Epithelial cell of prostate (primary cell): Measurements from ENCODE around the gene GRAMD4.

Experiments
- DNase-seq: peaks from one replicate; pipeline ENCODE4 v3.0.0-alpha.2; 2011; ENCODE audit warnings: low read depth, low spot score
- H3K27ac ChIP-seq: fragments of 450-650 bp; 2 replicates; pipeline ENCODE4 v1.5.1; 2017; ENCODE audit warnings: mild to moderate bottlenecking

Gene GRAMD4

DNA sequence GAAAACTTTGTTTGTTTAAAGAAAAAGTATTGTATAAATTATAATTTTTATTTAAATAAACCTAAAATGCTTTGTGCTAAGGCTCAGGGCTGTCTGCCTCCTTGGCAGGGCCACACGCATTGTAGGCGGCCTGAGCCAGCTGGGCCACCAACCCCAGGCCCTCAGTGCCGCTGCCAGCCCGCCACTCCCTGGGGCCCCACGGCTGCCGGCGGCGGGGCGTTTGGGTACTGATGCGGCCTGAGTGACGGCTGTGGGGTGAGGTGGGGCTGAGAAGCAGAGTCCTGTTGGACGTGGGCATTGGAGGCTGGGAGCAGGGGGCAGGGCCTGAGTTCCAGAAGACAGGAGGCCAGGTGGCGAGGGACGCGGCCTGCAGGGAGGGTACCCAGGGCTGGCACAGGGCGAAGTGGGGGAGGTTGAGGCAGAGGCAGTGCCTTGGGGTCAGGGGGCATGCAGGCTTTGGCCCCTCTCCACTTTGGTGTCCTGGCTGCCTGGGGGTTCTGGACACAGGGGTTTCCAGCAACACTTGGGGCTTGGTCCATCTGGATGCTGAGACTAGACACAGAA is 59.6 kb downstream of the GRAMD4 start:
- H3K27ac ChIP-seq, result no peak overlapping the region
- DNase-seq, result no peak

- no peak for DNase-seq
- no peak overlapping the region for H3K27ac ChIP-seq
Observed at GRCh38 chr22:46681010-46681409, 60.8 kb downstream of the GRAMD4 start.

- H3K27ac ChIP-seq, result no peak overlapping the region
Observed at GRCh38 chr22:46682011-46682731, 62.0 kb downstream of the GRAMD4 start.

GRCh38 chr22:46684706-46685105 is 64.5 kb downstream of the GRAMD4 start:
- H3K27ac ChIP-seq, result no peak overlapping the region

More at GRCh38 chr22:46682011-46682731, 62.0 kb downstream of the GRAMD4 start:
- DNase-seq, result no peak

GRCh38 chr22:46686221-46687047 is 66.2 kb downstream of the GRAMD4 start:
- no peak for DNase-seq
- no peak overlapping the region for H3K27ac ChIP-seq

More at GRCh38 chr22:46684706-46685105, 64.5 kb downstream of the GRAMD4 start:
- no peak for DNase-seq

- DNase-seq, result no peak
- no peak overlapping the region for H3K27ac ChIP-seq
Observed at GRCh38 chr22:46687048-46687444, 66.9 kb downstream of the GRAMD4 start.

- H3K27ac ChIP-seq, result no peak overlapping the region
- no peak for DNase-seq
Observed at GRCh38 chr22:46687460-46687859, 67.3 kb downstream of the GRAMD4 start.

GRCh38 chr22:46688949-46689348 is 68.8 kb downstream of the GRAMD4 start:
- no peak for DNase-seq
- H3K27ac ChIP-seq, result no peak overlapping the region

GRCh38 chr22:46690146-46690545 is 70.0 kb downstream of the GRAMD4 start:
- H3K27ac ChIP-seq, result no peak overlapping the region
- DNase-seq, result no peak

- H3K27ac ChIP-seq, result no peak overlapping the region
- DNase-seq, result no peak
Observed at GRCh38 chr22:46691571-46691970, 71.4 kb downstream of the GRAMD4 start.

- DNase-seq, result no peak
- no peak overlapping the region for H3K27ac ChIP-seq
Observed at GRCh38 chr22:46693634-46694415, 73.6 kb downstream of the GRAMD4 start.

DNA sequence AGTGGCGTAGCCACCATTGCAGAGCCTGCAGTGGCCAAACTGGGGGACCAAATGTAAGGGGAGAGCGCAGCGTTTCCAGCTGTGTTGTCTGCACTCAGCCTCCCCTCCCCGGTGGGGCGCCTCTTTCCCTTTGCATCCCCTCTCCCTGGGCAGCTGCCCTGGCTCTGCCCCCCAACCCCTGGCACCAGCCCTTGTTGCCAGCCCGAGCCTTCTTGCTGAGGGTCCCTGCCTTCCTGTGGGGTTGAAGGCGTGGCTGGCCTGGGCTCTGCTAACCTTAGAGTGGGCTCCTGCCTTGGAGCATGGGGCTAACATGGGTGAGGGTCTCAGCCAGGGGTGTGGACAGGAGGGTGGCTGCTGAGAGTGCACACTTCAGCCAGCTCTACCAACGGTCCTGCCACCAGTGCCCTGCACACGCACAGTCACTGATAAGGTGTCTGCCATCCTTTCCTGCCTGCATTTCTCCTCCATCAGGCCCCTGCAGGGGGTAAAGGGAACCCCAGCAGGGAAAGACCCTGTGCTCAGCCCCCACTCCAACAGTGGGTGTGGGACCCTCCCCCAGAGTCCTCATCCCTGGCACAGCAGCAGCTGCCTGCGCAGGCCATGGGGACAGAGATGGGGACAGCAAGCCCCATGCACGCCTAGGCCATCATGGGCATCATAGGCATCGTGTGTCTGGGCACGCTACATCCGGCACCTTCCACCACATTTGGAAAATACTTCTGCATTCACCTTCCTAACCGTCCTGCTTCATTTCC is 74.4 kb downstream of the GRAMD4 start:
- H3K27ac ChIP-seq, result no peak overlapping the region
- no peak for DNase-seq

DNA sequence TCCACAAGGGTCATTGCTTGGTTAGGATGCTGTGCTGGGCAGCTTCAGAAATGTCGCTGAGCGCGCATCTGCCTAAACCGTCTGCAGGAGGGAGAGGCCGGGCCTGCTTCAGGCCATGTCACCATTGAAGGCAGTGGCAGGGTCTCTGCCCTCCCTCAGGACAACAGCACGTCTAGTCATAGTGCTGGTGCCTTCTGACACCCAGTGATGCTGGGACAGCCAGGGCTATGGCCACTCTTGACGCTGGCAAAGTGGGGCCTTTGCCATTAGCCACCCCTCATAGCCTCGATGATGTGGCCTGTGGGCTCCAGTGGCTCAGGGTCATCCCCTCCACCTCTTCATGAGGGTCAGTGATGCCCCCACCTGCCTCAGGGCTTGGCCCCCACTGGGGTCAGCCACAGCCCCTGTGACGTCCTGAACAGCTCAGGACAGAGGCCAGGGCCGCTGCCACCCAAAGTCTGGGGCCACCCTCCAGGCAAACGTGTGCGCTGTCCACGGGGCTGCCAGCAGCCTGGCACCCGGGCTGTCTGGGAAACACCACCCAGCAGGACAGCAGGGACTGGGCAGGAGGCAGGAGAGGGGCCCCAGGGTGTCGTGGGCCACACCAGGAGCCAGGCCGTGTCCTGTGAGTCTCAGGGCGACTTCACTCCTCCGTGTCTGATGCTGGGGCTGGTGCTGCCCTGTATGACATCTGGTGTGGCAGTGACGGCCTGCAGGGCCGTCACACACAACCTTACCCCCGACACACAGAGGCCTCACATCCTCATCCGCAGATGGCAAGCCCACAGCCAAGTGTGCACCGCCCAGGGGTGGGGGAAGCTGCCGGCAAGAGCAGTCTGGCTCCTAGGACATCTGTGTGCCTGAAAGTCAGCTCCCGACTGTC is 75.4 kb downstream of the GRAMD4 start:
- no peak overlapping the region for H3K27ac ChIP-seq
- DNase-seq, result no peak

- no peak overlapping the region for H3K27ac ChIP-seq
- DNase-seq, result no peak
Observed at GRCh38 chr22:46696229-46696518, 76.0 kb downstream of the GRAMD4 start.

- no peak overlapping the region for H3K27ac ChIP-seq
- DNase-seq, result no peak
Observed at GRCh38 chr22:46696614-46697013, 76.4 kb downstream of the GRAMD4 start.

DNA sequence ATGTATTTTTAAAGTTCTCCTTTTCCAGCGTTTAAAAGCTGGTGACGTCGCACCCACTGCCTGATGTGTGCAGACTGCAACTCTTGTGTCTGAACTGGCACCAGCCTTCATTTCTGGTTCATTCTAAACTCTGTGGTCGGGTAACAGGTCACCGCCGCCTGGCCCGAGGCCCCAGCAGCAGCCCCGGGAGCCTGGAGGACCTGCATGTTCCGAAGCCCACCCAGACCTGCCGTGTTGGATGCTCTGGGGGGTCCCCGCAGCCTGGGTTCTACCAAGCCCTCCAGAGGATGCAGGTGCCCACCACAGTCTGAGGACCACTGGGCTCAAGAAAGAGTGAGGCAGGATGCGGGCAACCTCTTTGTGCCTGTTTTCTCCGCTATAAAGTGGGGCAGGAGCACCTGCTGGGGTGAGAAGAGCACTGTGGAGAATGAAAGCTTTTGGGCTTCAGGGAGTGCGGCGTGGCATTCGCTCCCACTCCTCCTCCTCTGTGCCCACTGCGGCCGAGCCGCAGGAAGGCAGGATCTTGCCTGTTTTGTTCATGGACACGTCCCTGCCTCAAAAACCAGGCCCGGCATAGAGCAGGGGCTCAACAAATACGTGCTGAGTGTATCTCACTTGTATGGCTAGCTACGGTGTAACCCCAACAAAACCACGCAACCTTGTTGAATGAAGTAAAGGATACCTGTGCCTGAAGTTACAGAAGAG is 77.8 kb downstream of the GRAMD4 start:
- H3K27ac ChIP-seq, result no peak overlapping the region
- no peak for DNase-seq

- no peak overlapping the region for H3K27ac ChIP-seq
- DNase-seq, result no peak
Observed at GRCh38 chr22:46699091-46699490, 78.9 kb downstream of the GRAMD4 start.

- no peak overlapping the region for H3K27ac ChIP-seq
- no peak for DNase-seq
Observed at GRCh38 chr22:46701262-46701661, 81.1 kb downstream of the GRAMD4 start.
